HCT116 (cell line): ENCODE results near the gene RNF126. TPM values are rescaled to one million over a fixed set of nuclear protein-coding genes. Genes with fewer than 3 reads are reported as not detected.

Experiments
- ATAC-seq: fragments of 200-7000 bp; cut with Tn5 transposase; 2 replicates; pipeline ENCODE4 v1.9.1; 2020; ENCODE audit warnings: mild to moderate bottlenecking, moderate library complexity
- BruUV-seq: library from RNA; stranded (reverse); fragments of 400-500 nt; replicated peaks from 2 replicates; lab custom pipeline; 2021; lab: Mats Ljungman, UMichigan
- CTCF ChIA-PET: fragments of 300-600 bp; sonication (Branson Sonifier 250); formaldehyde crosslinking; loops from one replicate; lab custom pipeline; 2021; ENCODE audit warnings: antibody characterized with exemption; lab: Charles Lee
- POLR2A ChIA-PET: fragments of 300-600, 350-600 bp; sonication (Branson Sonifier 250); formaldehyde crosslinking; loops from one replicate; lab custom pipeline; 2021; ENCODE audit warnings: antibody characterized with exemption; lab: Charles Lee
- RAD21 ChIA-PET, 2 experiments: fragments of 300-600 bp; sonication (Branson Sonifier 250); formaldehyde crosslinking; loops; one replicate each; lab custom pipeline; 2023; ENCODE audit warnings: low total read pairs in 2 of 2; ENCODE audit not compliant: uncharacterized antibody in 2 of 2, unreplicated experiment in 2 of 2, low non-redundant PET in 1 of 2; lab: Charles Lee
- DNase-seq: peaks from one replicate; pipeline ENCODE4 v3.0.0-alpha.2; 2010; ENCODE audit warnings: low read depth, low spot score
- H2AFZ ChIP-seq: fragments of 200-600 bp; shearing (Covaris generic), sonication (generic); 2 replicates; pipeline ENCODE4 v1.6.1; 2017; ENCODE audit warnings: low read depth, mixed run types, mixed read lengths, antibody characterized with exemption, low read length; ENCODE audit not compliant: poor library complexity, severe bottlenecking
- H3K27ac ChIP-seq: 2 replicates; pipeline ENCODE4 v1.5.1; 2012; ENCODE audit warnings: low read depth, low read length
- H3K27me3 ChIP-seq: fragments of 200-600 bp; sonication (generic); 2 replicates; pipeline ENCODE4 v1.6.1; 2016; ENCODE audit warnings: mixed run types, low read length, mixed read lengths; ENCODE audit not compliant: insufficient read depth
- H3K36me3 ChIP-seq, 2 experiments: fragments of 200-500 bp in 1 of 2; fragments of 200-600 bp in 1 of 2; sonication (Bioruptor generic) in 1 of 2; sonication (generic) in 1 of 2; 2 replicates each; pipeline versions ENCODE4 v1.5.1 to v1.6.1; 2014 to 2016; ENCODE audit warnings: low read length in 2 of 2, inconsistent platforms in 1 of 2, mixed read lengths in 1 of 2, mixed run types in 1 of 2; ENCODE audit not compliant: insufficient read depth in 2 of 2, control insufficient read depth in 1 of 2
- H3K4me1 ChIP-seq, 2 experiments: fragments of 200-600 bp in 1 of 2; sonication (generic) in 1 of 2; 2 replicates each; pipeline versions ENCODE4 v1.5.1 to v1.6.1; 2012 to 2017; ENCODE audit warnings: low read length in 2 of 2, inconsistent platforms in 1 of 2, mild to moderate bottlenecking in 1 of 2, mixed read lengths in 1 of 2, mixed run types in 1 of 2, moderate library complexity in 1 of 2; ENCODE audit not compliant: insufficient read depth in 2 of 2, control insufficient read depth in 1 of 2
- H3K4me2 ChIP-seq: fragments of 200-600 bp; sonication (generic); 2 replicates; pipeline ENCODE4 v1.6.1; 2017; ENCODE audit warnings: mixed run types, low read length, mixed read lengths
- H3K4me3 ChIP-seq, 2 experiments: fragments of 200-600 bp in 1 of 2; sonication (generic) in 1 of 2; replicated peaks in 1 of 2; 2 replicates each; pipeline ENCODE4 v1.5.1; 2011 to 2016; ENCODE audit warnings: low read length in 2 of 2, control low read depth in 1 of 2, low read depth in 1 of 2, mild to moderate bottlenecking in 1 of 2, mixed read lengths in 1 of 2, mixed run types in 1 of 2
- H3K79me2 ChIP-seq: fragments of 200-600 bp; sonication (generic); 2 replicates; pipeline ENCODE4 v1.6.1; 2017; ENCODE audit warnings: mild to moderate bottlenecking, mixed run types, low read length, moderate library complexity, mixed read lengths; ENCODE audit not compliant: insufficient read depth
- H3K9ac ChIP-seq: fragments of 200-600 bp; sonication (generic); 2 replicates; pipeline ENCODE4 v1.6.1; 2016; ENCODE audit warnings: low read length, mixed read lengths
- H3K9me2 ChIP-seq: fragments of 200-600 bp; sonication (generic), shearing (Covaris generic); 2 replicates; pipeline ENCODE4 v1.6.1; 2017; ENCODE audit warnings: mixed run types, mild to moderate bottlenecking, moderate library complexity; ENCODE audit not compliant: insufficient read depth
- H3K9me3 ChIP-seq, 2 experiments: fragments of 200-500 bp in 1 of 2; fragments of 200-600 bp in 1 of 2; sonication (Bioruptor generic) in 1 of 2; sonication (generic) in 1 of 2; 2 replicates each; pipeline ENCODE4 v1.6.1; 2014 to 2017; ENCODE audit warnings: low read length in 2 of 2, mixed read lengths in 2 of 2, inconsistent platforms in 1 of 2, low read depth in 1 of 2, mild to moderate bottlenecking in 1 of 2, mixed run types in 1 of 2, moderate library complexity in 1 of 2; ENCODE audit not compliant: control insufficient read depth in 1 of 2, insufficient read depth in 1 of 2
- H4K20me1 ChIP-seq: fragments of 200-600 bp; sonication (generic), shearing (Covaris generic); 2 replicates; pipeline ENCODE4 v1.6.1; 2017; ENCODE audit warnings: mixed run types, mild to moderate bottlenecking, moderate library complexity; ENCODE audit not compliant: insufficient read depth
- CBX3 ChIP-seq: IDR thresholded peaks from 2 replicates; pipeline ENCODE4 v1.6.1; 2012; ENCODE audit warnings: low read depth
- CEBPB ChIP-seq: IDR thresholded peaks from 2 replicates; pipeline ENCODE4 v1.6.1; 2012; ENCODE audit warnings: low read depth
- CTCF ChIP-seq, 3 experiments: fragments of 200-600 bp in 1 of 3; sonication (generic) in 1 of 3; IDR thresholded peaks in 2 of 3; conservative IDR thresholded peaks in 1 of 3; 2 replicates each; pipeline ENCODE4 v1.5.1; 2012 to 2017; ENCODE audit warnings: low read depth in 2 of 3, low read length in 2 of 3, antibody characterized with exemption in 1 of 3, borderline replicate concordance in 1 of 3, control low read depth in 1 of 3, mild to moderate bottlenecking in 1 of 3, mixed read lengths in 1 of 3, mixed run types in 1 of 3, moderate library complexity in 1 of 3; ENCODE audit not compliant: insufficient read depth in 1 of 3
- EGR1 ChIP-seq: IDR thresholded peaks from 2 replicates; pipeline ENCODE4 v1.6.1; 2012; ENCODE audit warnings: low read depth
- ELF1 ChIP-seq: IDR thresholded peaks from 2 replicates; pipeline ENCODE4 v1.6.1; 2012; ENCODE audit warnings: low read depth, borderline replicate concordance
- EZH2 ChIP-seq: fragments of 200-600 bp; sonication (generic); IDR thresholded peaks from 2 replicates; pipeline ENCODE4 v1.6.1; 2017; ENCODE audit warnings: antibody characterized with exemption, mixed run types
- EZH2phosphoT487 ChIP-seq: fragments of 200-600 bp; IDR thresholded peaks from 2 replicates; pipeline ENCODE4 v1.6.1; 2018; ENCODE audit warnings: antibody characterized with exemption, borderline replicate concordance
- FOSL1 ChIP-seq: IDR thresholded peaks from 2 replicates; pipeline ENCODE4 v1.6.1; 2012; ENCODE audit warnings: low read depth
- JUND ChIP-seq: IDR thresholded peaks from 2 replicates; pipeline ENCODE4 v1.6.1; 2012
- POLR2A ChIP-seq: IDR thresholded peaks from 2 replicates; pipeline ENCODE4 v1.7.0; 2011; ENCODE audit warnings: borderline replicate concordance; ENCODE audit not compliant: insufficient read depth, insufficient read length; ENCODE audit errors: extremely low read depth
- POLR2AphosphoS5 ChIP-seq: IDR thresholded peaks from 2 replicates; pipeline ENCODE4 v1.6.1; 2011; ENCODE audit warnings: mild to moderate bottlenecking, low read depth, low read length, moderate library complexity
- RAD21 ChIP-seq: IDR thresholded peaks from 2 replicates; pipeline ENCODE4 v1.6.1; 2012; ENCODE audit warnings: low read depth, mild to moderate bottlenecking
- REST ChIP-seq: IDR thresholded peaks from 2 replicates; pipeline ENCODE4 v1.6.1; 2012; ENCODE audit warnings: low read depth
- SIN3A ChIP-seq: IDR thresholded peaks from 2 replicates; pipeline ENCODE4 v1.6.1; 2012; ENCODE audit warnings: low read depth
- SP1 ChIP-seq: IDR thresholded peaks from 2 replicates; pipeline ENCODE4 v1.6.1; 2012; ENCODE audit warnings: low read depth
- TCF7L2 ChIP-seq: IDR thresholded peaks from 2 replicates; pipeline ENCODE4 v1.7.0; 2011; ENCODE audit warnings: borderline replicate concordance, inconsistent platforms; ENCODE audit not compliant: insufficient read depth, insufficient read length; ENCODE audit errors: extremely low read depth
- YY1 ChIP-seq: IDR thresholded peaks from 2 replicates; pipeline ENCODE4 v1.6.1; 2011; ENCODE audit warnings: low read length, low read depth, moderate library complexity, mild to moderate bottlenecking; ENCODE audit not compliant: insufficient replicate concordance; ENCODE audit errors: extremely low read depth
- ZFX ChIP-seq: fragments of 450-650 bp; IDR thresholded peaks from 2 replicates; pipeline ENCODE4 v1.6.1; 2017
- ZNF274 ChIP-seq: fragments of 200-500 bp; sonication (Bioruptor generic); IDR thresholded peaks from 2 replicates; pipeline ENCODE4 v1.6.1; 2014; ENCODE audit warnings: mild to moderate bottlenecking, low read depth, low read length, inconsistent platforms
- intact Hi-C: fragments of 100-400 bp; cut with micrococcal nuclease; formaldehyde crosslinking; loops from 2 replicates; pipeline ENCODE4 v1.10.0; 2022
- total RNA-seq: library from RNA; stranded (reverse); gene quantifications from one replicate; pipeline ENCODE4 v1.2.1, GENCODE V29; 2021; ENCODE audit not compliant: unreplicated experiment
- TF ChIP-seq, protein P1 (sequence below): IDR thresholded peaks from 2 replicates; pipeline ENCODE4 v1.6.1; 2012

Gene RNF126
- total RNA-seq, 1 experiment from 2014 or later, result 93.8 TPM

- no peak for ATAC-seq
- Histone ChIP-seq H3K4me3 (no peak overlapping the region), H3K27me3 (no peaks in the 10 kb centered on the region), H3K9me3 (no peaks in the 10 kb centered on the region), H3K79me2 (peaks cover 5% of the 10 kb centered on the region; the same call in 1 of the 2 replicates), H4K20me1 (no peaks in the 10 kb centered on the region), H3K36me3 (peaks cover 0 to 53% of the 10 kb centered on the region in 2 experiments; a peak in 2 of 4 replicates), H2AFZ (no peak overlapping the region), H3K4me1 (peaks cover 4 to 21% of the 10 kb centered on the region in 2 experiments; a peak in 3 of 4 replicates), H3K9ac (no peak overlapping the region), H3K4me2 (no peak overlapping the region), H3K27ac (no peak overlapping the region), H3K9me2 (no peaks in the 10 kb centered on the region)
- DNase-seq, result no peak
- CTCF ChIA-PET, result no interaction called here
- POLR2A ChIA-PET, result no interaction called here
- intact Hi-C loops, result no loop called here
- no TSS peak for BruUV-seq
- TF ChIP-seq POLR2AphosphoS5 (no peak), POLR2A (no peak), CBX3 (no peak), EZH2 (no peak), JUND (no peak), ELF1 (no peak), SIN3A (no peak), RAD21 (no peak), EGR1 (no peak), ZNF274 (no peak), ZFX (no peak), SP1 (no peak), CEBPB (no peak), TCF7L2 (no peak), CTCF (IDR thresholded peaks at IDR 0.05 in 2 of 3, conservative IDR thresholded peaks at IDR 0.05 in 1 of 3; ENCODE audit: borderline replicate concordance in 1 of 3, insufficient read depth in 1 of 3, low read depth in 2 of 3, low read length in 2 of 3) (no peak), FOSL1 (no peak), YY1 (no peak), REST (no peak), EZH2phosphoT487 (no peak)
- TF ChIP-seq, protein P1, sequence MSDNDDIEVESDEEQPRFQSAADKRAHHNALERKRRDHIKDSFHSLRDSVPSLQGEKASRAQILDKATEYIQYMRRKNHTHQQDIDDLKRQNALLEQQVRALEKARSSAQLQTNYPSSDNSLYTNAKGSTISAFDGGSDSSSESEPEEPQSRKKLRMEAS, result no peak
- RAD21 ChIA-PET, result no interaction called here
These were observed 40.3 kb downstream of the RNF126 start for GRCh38 chr19:622666-623065.
